B cell (primary cell): ENCODE measurements around the gene RGS3. TPM values are rescaled to one million over a fixed set of nuclear protein-coding genes. Genes with fewer than 3 reads are reported as not detected.

ENCODE experiments used
- ATAC-seq: fragments of 200-7000 bp; cut with Tn5 transposase; one replicate; pipeline ENCODE4 v1.10.0; 2021; ENCODE audit warnings: low read depth, mild to moderate bottlenecking, moderate number of reproducible peaks, moderate library complexity
- CTCF ChIA-PET: fragments of 350-600 bp; sonication (Branson Sonifier 250); formaldehyde crosslinking; loops from one replicate; lab custom pipeline; 2021; ENCODE audit warnings: antibody characterized with exemption, inconsistent platforms; lab: Charles Lee
- POLR2A ChIA-PET: fragments of 350-600 bp; sonication (Branson Sonifier 250); formaldehyde crosslinking; loops from one replicate; lab custom pipeline; 2021; ENCODE audit warnings: antibody characterized with exemption; lab: Charles Lee
- DNase-seq: peaks from one replicate; pipeline ENCODE4 v3.0.0; 2013
- H2AFZ ChIP-seq: 2 replicates; pipeline ENCODE4 v1.6.1; 2012; ENCODE audit warnings: mild to moderate bottlenecking, low read depth, low read length; ENCODE audit not compliant: insufficient read depth, poor library complexity, severe bottlenecking
- H3K27ac ChIP-seq, 2 donors: 1 replicate in 1 of 2; 2 replicates in 1 of 2; pipeline ENCODE4 v1.5.1; 2012 to 2013; ENCODE audit warnings: low read length in 2 of 2, mild to moderate bottlenecking in 2 of 2, moderate library complexity in 1 of 2
- H3K27me3 ChIP-seq, 4 experiments: fragments of 200-600 bp in 1 of 4; sonication (generic) in 1 of 4; replicated peaks in 1 of 4; 1 replicate in 2 of 4; 2 replicates in 2 of 4; pipeline versions ENCODE4 v1.6.1 to v1.7.0; 2013 to 2016; ENCODE audit warnings: low read length in 3 of 4, mild to moderate bottlenecking in 2 of 4, mixed read lengths in 1 of 4, moderate library complexity in 1 of 4; ENCODE audit not compliant: insufficient read depth in 4 of 4, control insufficient read depth in 3 of 4; ENCODE audit errors: control extremely low read depth in 1 of 4
- H3K36me3 ChIP-seq, 2 experiments: replicated peaks in 1 of 2; 1 replicate in 1 of 2; 2 replicates in 1 of 2; pipeline versions ENCODE4 v1.6.1 to v1.7.1; 2013; ENCODE audit warnings: low read length in 1 of 2; ENCODE audit not compliant: insufficient read depth in 2 of 2, control insufficient read depth in 1 of 2; ENCODE audit errors: control extremely low read depth in 1 of 2, extremely low read depth in 1 of 2
- H3K4me1 ChIP-seq, 2 donors: fragments of 200-600 bp in 1 of 2; sonication (generic) in 1 of 2; 1 replicate in 1 of 2; 2 replicates in 1 of 2; pipeline versions ENCODE4 v1.5.1 to v1.6.1; 2013 to 2017; ENCODE audit warnings: low read length in 2 of 2; ENCODE audit not compliant: control insufficient read depth in 2 of 2, insufficient read depth in 2 of 2
- H3K4me2 ChIP-seq: replicated peaks from 2 replicates; pipeline ENCODE3; 2012; ENCODE audit warnings: mild to moderate bottlenecking, low read depth, low read length; ENCODE audit not compliant: poor library complexity, severe bottlenecking
- H3K4me3 ChIP-seq, 5 experiments: fragments of 200-600 bp in 1 of 5; sonication (generic) in 1 of 5; 1 replicate in 3 of 5; 2 replicates in 2 of 5; pipeline versions ENCODE4 v1.5.1 to v1.7.0; 2011 to 2016; ENCODE audit warnings: low read length in 4 of 5, mild to moderate bottlenecking in 4 of 5, low read depth in 2 of 5, control low read depth in 1 of 5, moderate library complexity in 1 of 5; ENCODE audit not compliant: insufficient read depth in 1 of 5; ENCODE audit errors: control extremely low read depth in 1 of 5, extremely low read depth in 1 of 5
- H3K79me2 ChIP-seq: fragments of 200-600 bp; sonication (generic); one replicate; pipeline ENCODE4 v1.6.0; 2016; ENCODE audit warnings: low read length; ENCODE audit not compliant: control insufficient read depth, insufficient read depth
- H3K9ac ChIP-seq: fragments of 200-600 bp; sonication (generic); 2 replicates; pipeline ENCODE4 v1.6.1; 2017; ENCODE audit warnings: mild to moderate bottlenecking, low read length, moderate library complexity
- H3K9me3 ChIP-seq, 3 donors: one replicate each; pipeline versions ENCODE4 v1.6.1 to v1.7.1; 2013; ENCODE audit warnings: low read length in 2 of 3; ENCODE audit not compliant: control insufficient read depth in 2 of 3, insufficient read depth in 1 of 3; ENCODE audit errors: control extremely low read depth in 1 of 3
- H4K20me1 ChIP-seq: 2 replicates; pipeline ENCODE4 v1.6.0; 2012; ENCODE audit warnings: mild to moderate bottlenecking, low read length; ENCODE audit not compliant: insufficient read depth, control insufficient read depth, poor library complexity, severe bottlenecking
- H3K27ac Mint-ChIP-seq: one replicate; pipeline ENCODE4 v1.8.0; 2021; ENCODE audit warnings: mixed read lengths
- H3K27me3 Mint-ChIP-seq: one replicate; pipeline ENCODE4 v1.8.0; 2021; ENCODE audit warnings: mixed read lengths
- H3K4me1 Mint-ChIP-seq: one replicate; pipeline ENCODE4 v1.8.0; 2021; ENCODE audit warnings: mixed read lengths
- H3K4me3 Mint-ChIP-seq: one replicate; pipeline ENCODE4 v1.8.0; 2021; ENCODE audit warnings: mixed read lengths
- H3K9me3 Mint-ChIP-seq: one replicate; pipeline ENCODE4 v1.8.0; 2022; ENCODE audit warnings: mixed read lengths; ENCODE audit not compliant: insufficient read depth
- EZH2 ChIP-seq: IDR thresholded peaks from 2 replicates; pipeline ENCODE4 v1.6.1; 2012; ENCODE audit warnings: borderline replicate concordance, low read depth, mild to moderate bottlenecking, moderate library complexity, low read length; ENCODE audit not compliant: insufficient read depth, poor library complexity, severe bottlenecking
- WGBS: methylation state at CpG from one replicate; pipeline ENCODE4 v1.1.5; 2013; ENCODE audit warnings: missing lambda C conversion rate; ENCODE audit not compliant: insufficient coverage; 5-methylcytosine and 5-hydroxymethylcytosine counted together
- intact Hi-C: fragments of 100-400 bp; cut with micrococcal nuclease; formaldehyde crosslinking; loops from one replicate; pipeline ENCODE4 v1.10.0; 2022
- polyA plus RNA-seq: library from polyadenylated mRNA; depleted of rRNA; stranded (reverse); fragments of >200 nt; gene quantifications from 2 replicates; pipeline ENCODE4 v1.2.3, GENCODE V29; 2012
- total RNA-seq, 2 donors: library from RNA; stranded (reverse); fragments of 120-200 nt in 1 of 2; gene quantifications; 1 replicate in 1 of 2; 2 replicates in 1 of 2; pipeline versions ENCODE4 v1.2.3 to v1.2.4, GENCODE V29; 2013 to 2022
- TF ChIP-seq, protein P1 (sequence below): fragments of 200-600 bp; IDR thresholded peaks from one replicate; pipeline ENCODE4 v1.8.0; 2022; ENCODE audit warnings: antibody characterized with exemption, mild to moderate bottlenecking

The RGS3 gene
- total and polyA plus RNA-seq, 2 donors (not counting 1 experiment from before 2014, with no cell fraction given), result 12.0 to 15.6 TPM

DNA sequence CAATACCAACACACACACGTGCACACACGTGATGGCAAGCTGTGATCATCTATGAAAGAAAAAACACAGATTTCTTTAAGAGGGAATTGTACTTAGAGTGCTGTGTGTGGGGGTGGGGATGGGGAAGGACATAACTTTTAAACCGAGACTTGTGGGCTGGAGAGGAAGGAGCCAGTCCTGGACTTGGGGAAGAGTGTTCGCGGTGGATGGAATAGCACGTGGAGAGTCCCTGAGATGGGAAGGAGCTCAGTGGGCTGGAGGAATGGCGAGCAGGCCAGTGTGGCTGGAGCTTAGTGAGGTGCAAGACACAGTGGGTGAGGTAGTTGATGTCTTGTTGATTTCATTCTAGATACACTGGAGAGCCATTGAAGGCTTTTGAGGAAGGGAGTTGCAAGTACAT lies 78.5 kb downstream of the RGS3 start:
- H3K79me2 ChIP-seq, result no peaks in the 10 kb centered on the region
- no peaks in the 10 kb centered on the region for H3K27me3 Mint-ChIP-seq
- WGBS, result 94% methylated on average over 5 of the region's 7 CpGs
- no peak for ATAC-seq
- no peaks in the 10 kb centered on the region for H3K4me1 Mint-ChIP-seq
- DNase-seq, result no peak
- H3K9me3 Mint-ChIP-seq, result no peaks in the 10 kb centered on the region
- no peaks in the 10 kb centered on the region for H4K20me1 ChIP-seq
- H3K4me3 ChIP-seq, result no peak overlapping the region
- no peak overlapping the region for H3K27ac ChIP-seq
- H2AFZ ChIP-seq, result no peak overlapping the region
- ChIA-PET CTCF (no interaction called here), POLR2A (no interaction called here)
- H3K4me3 Mint-ChIP-seq, result no peak overlapping the region
- no peaks in the 10 kb centered on the region for H3K36me3 ChIP-seq
- H3K4me2 ChIP-seq, result no peak overlapping the region
- H3K9ac ChIP-seq, result no peak overlapping the region
- intact Hi-C loops, result no loop called here
- TF ChIP-seq, protein P1, sequence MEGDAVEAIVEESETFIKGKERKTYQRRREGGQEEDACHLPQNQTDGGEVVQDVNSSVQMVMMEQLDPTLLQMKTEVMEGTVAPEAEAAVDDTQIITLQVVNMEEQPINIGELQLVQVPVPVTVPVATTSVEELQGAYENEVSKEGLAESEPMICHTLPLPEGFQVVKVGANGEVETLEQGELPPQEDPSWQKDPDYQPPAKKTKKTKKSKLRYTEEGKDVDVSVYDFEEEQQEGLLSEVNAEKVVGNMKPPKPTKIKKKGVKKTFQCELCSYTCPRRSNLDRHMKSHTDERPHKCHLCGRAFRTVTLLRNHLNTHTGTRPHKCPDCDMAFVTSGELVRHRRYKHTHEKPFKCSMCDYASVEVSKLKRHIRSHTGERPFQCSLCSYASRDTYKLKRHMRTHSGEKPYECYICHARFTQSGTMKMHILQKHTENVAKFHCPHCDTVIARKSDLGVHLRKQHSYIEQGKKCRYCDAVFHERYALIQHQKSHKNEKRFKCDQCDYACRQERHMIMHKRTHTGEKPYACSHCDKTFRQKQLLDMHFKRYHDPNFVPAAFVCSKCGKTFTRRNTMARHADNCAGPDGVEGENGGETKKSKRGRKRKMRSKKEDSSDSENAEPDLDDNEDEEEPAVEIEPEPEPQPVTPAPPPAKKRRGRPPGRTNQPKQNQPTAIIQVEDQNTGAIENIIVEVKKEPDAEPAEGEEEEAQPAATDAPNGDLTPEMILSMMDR, result no peak
- TF ChIP-seq EZH2, result no peak
- H3K27ac Mint-ChIP-seq, result no peak overlapping the region
- H3K9me3 ChIP-seq, result no peaks in the 10 kb centered on the region
- no peaks in the 10 kb centered on the region for H3K27me3 ChIP-seq
- no peaks in the 10 kb centered on the region for H3K4me1 ChIP-seq

DNA sequence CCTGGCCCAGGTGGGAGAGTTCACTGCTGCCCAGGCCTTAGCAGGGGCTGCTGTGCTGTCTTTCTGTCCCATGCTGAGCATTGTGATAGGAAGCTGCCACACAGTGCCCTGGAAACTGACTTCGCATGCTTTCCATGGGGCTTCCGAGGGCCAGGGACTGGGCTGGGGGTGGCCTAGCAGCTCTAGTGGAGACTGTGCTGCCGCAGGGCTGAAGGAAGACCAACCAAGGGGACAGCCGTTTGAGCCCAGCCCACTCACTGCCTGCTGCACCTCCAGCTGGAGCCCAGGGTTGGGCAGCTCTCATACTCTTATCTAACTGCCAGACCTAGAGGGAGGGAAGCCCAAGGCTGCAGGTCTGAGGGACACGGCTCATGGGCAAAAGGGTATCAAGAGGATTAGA lies 79.2 kb downstream of the RGS3 start:
- Histone ChIP-seq H3K9ac (no peak overlapping the region), H2AFZ (no peak overlapping the region), H3K4me3 (no peak overlapping the region), H3K9me3 (no peaks in the 10 kb centered on the region), H3K27ac (no peak overlapping the region), H3K27me3 (no peaks in the 10 kb centered on the region), H3K79me2 (no peaks in the 10 kb centered on the region), H3K4me1 (no peaks in the 10 kb centered on the region), H4K20me1 (no peaks in the 10 kb centered on the region), H3K4me2 (no peak overlapping the region), H3K36me3 (no peaks in the 10 kb centered on the region)
- Mint-ChIP-seq H3K27me3 (no peaks in the 10 kb centered on the region), H3K9me3 (no peaks in the 10 kb centered on the region), H3K4me3 (no peak overlapping the region), H3K27ac (no peak overlapping the region), H3K4me1 (no peaks in the 10 kb centered on the region)
- POLR2A ChIA-PET, result no interaction called here
- CTCF ChIA-PET, result interaction anchor here (1.6 kb wide), 1 partner anchor 25 kb away, joined by 3 read pairs; no protein-coding TSS in a partner anchor
- no peak for DNase-seq
- intact Hi-C loops, result no loop called here
- ATAC-seq, result no peak
- 98% methylated on average over 4 of the region's 5 CpGs for WGBS
- no peak for TF ChIP-seq EZH2
- TF ChIP-seq, protein P1, result no peak
